GM12892 (cell line): ENCODE data around the gene STK36.

Source experiments
- POLR2A ChIP-seq: IDR thresholded peaks from 2 replicates; pipeline ENCODE4 v1.6.1; 2011; ENCODE audit warnings: low read depth, low read length, control low read depth
- POLR2AphosphoS5 ChIP-seq: IDR thresholded peaks from 2 replicates; pipeline ENCODE4 v1.6.1; 2011; ENCODE audit warnings: low read depth, low read length, control low read depth

DNA sequence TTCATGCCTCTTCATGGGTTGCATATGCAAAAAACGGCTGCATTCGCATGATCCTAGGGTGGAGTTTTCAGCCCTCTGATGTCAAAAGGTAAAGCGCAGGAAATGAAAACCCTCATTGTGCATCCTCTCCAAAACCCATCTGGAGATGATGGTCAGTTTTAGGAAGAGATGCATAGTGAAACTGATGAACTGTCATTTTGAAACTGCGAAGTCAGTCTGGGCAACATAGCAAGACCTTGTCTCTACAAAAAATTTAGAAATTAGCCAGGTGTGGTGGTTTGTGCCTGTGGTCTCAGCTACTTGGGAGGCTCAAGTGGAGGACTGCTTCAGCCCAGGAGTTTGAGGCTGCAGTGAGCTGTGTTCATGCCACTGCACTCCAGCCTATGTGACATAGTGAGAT lies 36.2 kb downstream of the STK36 start:
- TF ChIP-seq POLR2A: no peak
- TF ChIP-seq POLR2AphosphoS5: no peak
